SK-N-MC (cell line): ENCODE results near the gene C11orf21.

Experiments
- EZH2 ChIP-seq: fragments of 200-600 bp; sonication (generic); IDR thresholded peaks from one replicate; pipeline ENCODE4 v1.6.1; 2017; ENCODE audit warnings: antibody characterized with exemption
- POLR2AphosphoS5 ChIP-seq: IDR thresholded peaks from 2 replicates; pipeline ENCODE4 v1.6.1; 2012; ENCODE audit warnings: mild to moderate bottlenecking, low read depth, low read length, borderline replicate concordance

DNA sequence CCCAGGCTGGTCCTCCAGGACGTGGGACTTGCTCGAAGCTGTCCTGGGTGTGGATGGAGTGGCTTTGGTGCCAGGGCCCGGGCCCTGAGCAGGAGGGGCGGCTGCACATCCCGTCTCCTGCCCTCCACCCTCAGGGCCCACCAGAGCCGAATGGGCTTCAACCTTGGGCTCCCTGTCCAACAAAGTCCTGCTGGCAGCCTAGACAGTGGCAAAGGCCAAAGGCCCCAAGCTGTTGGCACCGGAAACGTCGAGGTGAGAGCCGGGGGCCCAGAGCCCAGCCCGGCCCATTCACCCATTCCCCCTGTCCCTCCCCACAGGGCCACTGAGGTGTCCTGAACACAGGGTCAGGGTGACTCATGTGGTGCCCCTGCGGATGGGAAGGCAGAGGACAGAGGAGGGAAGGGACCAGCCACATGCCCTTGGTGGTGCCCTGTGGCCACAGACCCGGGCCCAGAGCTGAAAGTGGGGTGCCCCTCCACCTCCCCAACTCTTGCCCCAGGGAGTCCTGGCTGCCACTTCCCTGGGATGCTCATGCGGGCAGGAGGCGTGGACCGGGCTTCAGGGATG lies 9.2 kb upstream of the C11orf21 start:
- TF ChIP-seq POLR2AphosphoS5 (no peak), EZH2 (no peak)
